Fibroblast of lung (primary cell): ENCODE measurements around the gene TMEM131L. TPM values are rescaled to one million over a fixed set of nuclear protein-coding genes. Genes with fewer than 3 reads are reported as not detected.

Experiments
- DNase-seq, 2 donors: peaks; one replicate each; pipeline versions ENCODE4 v3.0.0 to v3.0.0-alpha.2; 2010; ENCODE audit warnings: low read depth in 2 of 2
- H2AFZ ChIP-seq: 2 replicates; pipeline ENCODE4 v1.5.1; 2012; ENCODE audit warnings: low read length, control low read depth, inconsistent platforms
- H3K27ac ChIP-seq: 2 replicates; pipeline ENCODE4 v1.5.1; 2011; ENCODE audit warnings: low read length, control low read depth; ENCODE audit not compliant: insufficient read depth
- H3K27me3 ChIP-seq: 2 replicates; pipeline ENCODE4 v1.5.1; 2011; ENCODE audit warnings: mild to moderate bottlenecking, low read length; ENCODE audit not compliant: control insufficient read depth, insufficient read depth
- H3K36me3 ChIP-seq: 2 replicates; pipeline ENCODE4 v1.5.1; 2011; ENCODE audit warnings: low read length; ENCODE audit not compliant: control insufficient read depth, insufficient read depth
- H3K4me1 ChIP-seq: 2 replicates; pipeline ENCODE4 v1.5.1; 2011; ENCODE audit warnings: low read length; ENCODE audit not compliant: control insufficient read depth, insufficient read depth; ENCODE audit errors: extremely low read depth
- H3K4me2 ChIP-seq: 2 replicates; pipeline ENCODE4 v1.5.1; 2011; ENCODE audit warnings: low read length, control low read depth; ENCODE audit not compliant: insufficient read depth; ENCODE audit errors: extremely low read depth
- H3K4me3 ChIP-seq, 4 experiments: fragments of 200-600 bp in 1 of 4; sonication (generic) in 1 of 4; replicated peaks in 1 of 4; 2 replicates each; pipeline ENCODE4 v1.5.1; 2011 to 2016; ENCODE audit warnings: low read length in 4 of 4, low read depth in 3 of 4, mild to moderate bottlenecking in 3 of 4, control low read depth in 2 of 4, inconsistent platforms in 1 of 4, mixed read lengths in 1 of 4; ENCODE audit not compliant: insufficient read depth in 1 of 4; ENCODE audit errors: control extremely low read depth in 1 of 4
- H3K79me2 ChIP-seq: 2 replicates; pipeline ENCODE4 v1.5.1; 2012; ENCODE audit warnings: mild to moderate bottlenecking, low read length, inconsistent platforms; ENCODE audit not compliant: control insufficient read depth, insufficient read depth
- H3K9ac ChIP-seq: 2 replicates; pipeline ENCODE4 v1.5.1; 2011; ENCODE audit warnings: mild to moderate bottlenecking, low read length, control low read depth; ENCODE audit not compliant: insufficient read depth
- H3K9me3 ChIP-seq: 2 replicates; pipeline ENCODE4 v1.5.1; 2012; ENCODE audit warnings: low read depth, low read length; ENCODE audit not compliant: control insufficient read depth, insufficient read depth
- H4K20me1 ChIP-seq: 2 replicates; pipeline ENCODE4 v1.5.1; 2011; ENCODE audit warnings: low read length; ENCODE audit not compliant: control insufficient read depth, insufficient read depth; ENCODE audit errors: extremely low read depth
- EZH2 ChIP-seq: IDR thresholded peaks from 2 replicates; pipeline ENCODE4 v1.5.1; 2012; ENCODE audit warnings: low read length, control low read depth, mild to moderate bottlenecking; ENCODE audit errors: missing control alignments
- polyA plus RNA-seq, 2 donors: library from polyadenylated mRNA; depleted of rRNA in 1 of 2; stranded (reverse) in 1 of 2; unstranded in 1 of 2; fragments of >200 nt; gene quantifications; 2 replicates each; pipeline ENCODE4 v1.2.1, GENCODE V29; 2011 to 2012; ENCODE audit warnings: missing spikeins in 1 of 2
- total RNA-seq: library from RNA; depleted of rRNA; stranded (reverse); fragments of >200 nt; gene quantifications from 2 replicates; pipeline ENCODE4 v1.2.1, GENCODE V29; 2014
- TF ChIP-seq, protein P1 (sequence below), 2 donors: IDR thresholded peaks in 1 of 2; conservative IDR thresholded peaks in 1 of 2; 1 replicate in 1 of 2; 2 replicates in 1 of 2; pipeline ENCODE4 v1.5.1; 2011 to 2012; ENCODE audit warnings: low read length in 2 of 2, control low read depth in 1 of 2, inconsistent platforms in 1 of 2, low read depth in 1 of 2, mild to moderate bottlenecking in 1 of 2

Gene TMEM131L
- total and polyA plus RNA-seq, 2 donors (not counting 1 experiment from before 2014, with no cell fraction given) = 7.7 to 15.0 TPM

GRCh38 chr4:153512162-153512852 lies 46.1 kb downstream of the TMEM131L start:
- H3K36me3 ChIP-seq = no peaks in the 10 kb centered on the region
- no peak for DNase-seq
- no peak overlapping the region for H2AFZ ChIP-seq

DNA sequence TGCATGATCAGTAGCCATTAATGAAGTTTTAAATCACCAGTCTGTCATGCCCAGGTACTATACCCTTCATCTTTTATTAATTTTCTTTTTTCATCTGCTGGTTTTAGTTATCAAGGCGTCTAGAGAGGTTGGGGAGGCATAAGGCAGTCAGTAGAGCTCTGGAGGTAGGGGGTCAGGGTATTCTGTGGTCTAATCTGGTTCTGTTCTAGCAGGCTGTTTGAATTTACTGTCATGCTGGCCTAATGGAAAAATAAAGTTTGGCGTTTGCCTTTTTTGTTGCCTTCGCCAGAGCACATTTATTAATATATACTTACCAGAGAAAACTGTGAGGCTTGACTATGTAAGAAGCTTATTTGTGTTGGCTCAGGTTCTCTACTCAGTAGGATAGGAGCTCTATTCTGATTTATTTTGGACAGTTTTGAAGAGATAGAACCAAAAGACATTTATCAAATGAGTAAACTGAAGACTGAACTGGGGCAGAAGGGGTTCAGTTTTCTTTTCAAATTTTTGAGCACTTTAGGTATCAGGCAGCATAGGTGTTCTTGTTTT lies 46.9 kb downstream of the TMEM131L start:
- no peak overlapping the region for H3K4me3 ChIP-seq
- no peak overlapping the region for H2AFZ ChIP-seq
- peak overlapping the region; percentile 61 for H3K27ac ChIP-seq
- no peaks in the 10 kb centered on the region for H3K36me3 ChIP-seq
- no peak overlapping the region for H3K9ac ChIP-seq
- peak; percentile 55 to 78 for DNase-seq
- TF ChIP-seq, protein P1, sequence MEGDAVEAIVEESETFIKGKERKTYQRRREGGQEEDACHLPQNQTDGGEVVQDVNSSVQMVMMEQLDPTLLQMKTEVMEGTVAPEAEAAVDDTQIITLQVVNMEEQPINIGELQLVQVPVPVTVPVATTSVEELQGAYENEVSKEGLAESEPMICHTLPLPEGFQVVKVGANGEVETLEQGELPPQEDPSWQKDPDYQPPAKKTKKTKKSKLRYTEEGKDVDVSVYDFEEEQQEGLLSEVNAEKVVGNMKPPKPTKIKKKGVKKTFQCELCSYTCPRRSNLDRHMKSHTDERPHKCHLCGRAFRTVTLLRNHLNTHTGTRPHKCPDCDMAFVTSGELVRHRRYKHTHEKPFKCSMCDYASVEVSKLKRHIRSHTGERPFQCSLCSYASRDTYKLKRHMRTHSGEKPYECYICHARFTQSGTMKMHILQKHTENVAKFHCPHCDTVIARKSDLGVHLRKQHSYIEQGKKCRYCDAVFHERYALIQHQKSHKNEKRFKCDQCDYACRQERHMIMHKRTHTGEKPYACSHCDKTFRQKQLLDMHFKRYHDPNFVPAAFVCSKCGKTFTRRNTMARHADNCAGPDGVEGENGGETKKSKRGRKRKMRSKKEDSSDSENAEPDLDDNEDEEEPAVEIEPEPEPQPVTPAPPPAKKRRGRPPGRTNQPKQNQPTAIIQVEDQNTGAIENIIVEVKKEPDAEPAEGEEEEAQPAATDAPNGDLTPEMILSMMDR (conservative IDR thresholded peaks at IDR 0.05 in 1 of 2, IDR thresholded peaks at IDR 0.05 in 1 of 2; ENCODE audit: low read depth in 1 of 2, low read length in 2 of 2) = no peak
- TF ChIP-seq EZH2 = no peak
- H3K79me2 ChIP-seq = no peaks in the 10 kb centered on the region
- peak overlapping the region; percentile 59 for H3K4me2 ChIP-seq
- peaks cover 19% of the 10 kb centered on the region for H3K4me1 ChIP-seq
- no peaks in the 10 kb centered on the region for H4K20me1 ChIP-seq
- H3K27me3 ChIP-seq = no peaks in the 10 kb centered on the region
- H3K9me3 ChIP-seq = no peaks in the 10 kb centered on the region

More at GRCh38 chr4:153512162-153512852, 46.1 kb downstream of the TMEM131L start:
- H3K9me3 ChIP-seq = no peaks in the 10 kb centered on the region
- H3K9ac ChIP-seq = no peak overlapping the region
- no peaks in the 10 kb centered on the region for H3K27me3 ChIP-seq
- H3K4me1 ChIP-seq = peaks cover 19% of the 10 kb centered on the region
- no peak for TF ChIP-seq EZH2
- TF ChIP-seq, protein P1 (conservative IDR thresholded peaks at IDR 0.05 in 1 of 2, IDR thresholded peaks at IDR 0.05 in 1 of 2; ENCODE audit: low read depth in 1 of 2, low read length in 2 of 2) = no peak
- H3K27ac ChIP-seq = no peak overlapping the region
- no peaks in the 10 kb centered on the region for H3K79me2 ChIP-seq
- H3K4me3 ChIP-seq = no peak overlapping the region
- peak overlapping the region; percentile 50 for H3K4me2 ChIP-seq
- no peaks in the 10 kb centered on the region for H4K20me1 ChIP-seq

GRCh38 chr4:153513596-153513995 lies 47.4 kb downstream of the TMEM131L start:
- H3K9ac ChIP-seq = no peak overlapping the region
- DNase-seq = peak in 1 of 2 donors; percentile 38
- peak overlapping the region; percentile 81 for H3K4me2 ChIP-seq
- H3K27ac ChIP-seq = peak overlapping the region; percentile 61
- H3K4me3 ChIP-seq = no peak overlapping the region
- H4K20me1 ChIP-seq = no peaks in the 10 kb centered on the region
- no peak overlapping the region for H2AFZ ChIP-seq
- peaks cover 19% of the 10 kb centered on the region for H3K4me1 ChIP-seq
- H3K27me3 ChIP-seq = no peaks in the 10 kb centered on the region
- no peaks in the 10 kb centered on the region for H3K36me3 ChIP-seq
- no peaks in the 10 kb centered on the region for H3K79me2 ChIP-seq
- TF ChIP-seq, protein P1 (conservative IDR thresholded peaks at IDR 0.05 in 1 of 2, IDR thresholded peaks at IDR 0.05 in 1 of 2; ENCODE audit: low read depth in 1 of 2, low read length in 2 of 2) = no peak
- no peak for TF ChIP-seq EZH2
- H3K9me3 ChIP-seq = no peaks in the 10 kb centered on the region
